ENCODE measurements around the gene SAMD8.
"Not testable (repeated sequence)": the region's sequence is repeated elsewhere in the genome, so short reads cannot be mapped to it uniquely, and the experiment has no call there.

SAMD8 gene

DNA sequence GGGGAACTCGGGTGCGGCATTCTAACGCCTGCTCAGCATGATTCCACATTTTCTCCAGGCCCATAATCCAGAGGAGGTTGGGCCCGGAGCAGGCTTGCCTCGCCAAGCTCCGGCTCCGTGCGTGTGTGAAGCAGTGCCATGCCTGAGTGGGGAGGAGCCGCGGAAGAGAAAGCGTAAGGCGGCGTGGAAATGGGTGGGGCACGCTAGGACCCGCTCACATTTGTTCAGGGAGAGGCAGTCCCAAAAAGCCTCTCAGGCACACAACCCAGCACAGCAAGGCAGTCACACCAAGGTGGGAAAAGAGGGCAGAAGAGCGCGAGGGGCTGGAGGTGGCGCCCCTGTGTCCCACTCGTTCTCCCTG lies 98.4 kb downstream of the SAMD8 start:
- peak overlapping the region; percentile 99; the same call in 1 of the 2 replicates for H3K4me3 ChIP-seq (ENCODE audit: low read length)
- no peak for TF ChIP-seq ZNF274 (IDR thresholded peaks at IDR 0.05; ENCODE audit: low read depth, low read length)

- H3K4me3 ChIP-seq (ENCODE audit: low read length) = peak within 1 kb of the TSS; percentile 99
- TF ChIP-seq ZNF274 (IDR thresholded peaks at IDR 0.05; ENCODE audit: low read depth, low read length) = no peak
These were observed 99.0 kb downstream of the SAMD8 start, which contains the start of gene VDAC2 for GRCh38 chr10:75210282-75211006. Gene VDAC2, plus strand, starts transcription at chr10:75210796. Its CDS starts 363 bp downstream, at chr10:75211159.

DNA sequence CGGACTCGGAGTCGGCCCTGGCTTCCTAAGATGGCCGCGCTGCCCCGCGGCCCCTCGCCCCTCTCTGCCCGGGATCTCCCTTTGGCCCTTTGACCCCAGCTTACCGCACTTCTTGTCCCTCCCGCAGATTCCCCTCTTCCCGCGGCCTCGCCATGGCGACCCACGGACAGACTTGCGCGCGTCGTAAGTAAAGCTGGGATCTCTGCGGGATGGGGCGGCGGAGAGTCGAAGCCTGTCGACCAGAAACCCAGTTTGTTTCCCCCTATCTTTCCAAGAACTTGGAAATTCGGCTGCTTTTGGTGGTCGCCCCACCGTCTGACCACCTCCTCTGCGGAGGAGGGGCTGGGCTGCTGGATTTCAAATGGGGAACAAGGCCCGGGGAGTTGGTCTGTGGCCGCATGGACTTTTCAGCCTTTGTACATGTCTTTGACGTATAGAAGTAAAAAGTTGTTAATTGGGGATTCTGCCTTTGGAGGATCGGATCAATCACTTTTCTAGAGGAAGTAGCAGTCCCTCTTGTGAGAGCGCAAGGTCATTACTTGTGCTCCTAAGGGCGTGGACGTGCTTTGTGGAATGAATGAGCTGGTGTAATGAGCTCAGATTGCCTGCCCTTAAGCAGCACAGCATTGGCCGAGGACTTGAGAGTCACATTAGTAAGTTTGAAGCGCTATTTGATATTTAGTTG lies 99.7 kb downstream of the SAMD8 start:
- H3K4me3 ChIP-seq (ENCODE audit: low read length) = peak overlapping the region; percentile 99
- no peak for TF ChIP-seq ZNF274 (IDR thresholded peaks at IDR 0.05; ENCODE audit: low read depth, low read length)

GRCh38 chr10:75212343-75212742 lies 100.9 kb downstream of the SAMD8 start:
- H3K4me3 ChIP-seq (ENCODE audit: low read length) = peak overlapping the region; percentile 42
- TF ChIP-seq ZNF274 (IDR thresholded peaks at IDR 0.05; ENCODE audit: low read depth, low read length) = no peak

GRCh38 chr10:75220274-75220673 lies 108.8 kb downstream of the SAMD8 start:
- TF ChIP-seq ZNF274 (IDR thresholded peaks at IDR 0.05; ENCODE audit: low read depth, low read length) = no peak
- H3K4me3 ChIP-seq (ENCODE audit: low read length) = no peak overlapping the region

DNA sequence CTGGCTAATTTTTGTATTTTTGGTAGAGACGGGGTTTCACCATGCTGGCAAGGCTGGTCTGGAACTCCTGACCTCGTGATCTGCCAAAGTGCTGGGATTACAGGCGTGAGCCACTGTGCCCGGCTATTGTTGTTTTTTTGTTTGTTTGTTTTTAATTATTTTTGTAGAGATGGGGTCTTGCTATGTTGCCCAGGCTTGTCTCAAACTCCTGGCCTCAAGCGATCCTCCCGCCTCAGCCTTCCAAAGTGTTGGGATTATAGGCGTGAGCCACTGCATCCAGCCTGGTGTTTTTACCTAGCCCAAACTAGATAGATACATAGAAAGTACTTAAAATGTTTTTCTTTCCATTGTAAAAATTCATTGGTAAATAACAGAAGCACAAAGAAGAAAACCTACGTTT lies 110.0 kb downstream of the SAMD8 start:
- H3K4me3 ChIP-seq (ENCODE audit: low read length) = not testable (repeated sequence)

DNA sequence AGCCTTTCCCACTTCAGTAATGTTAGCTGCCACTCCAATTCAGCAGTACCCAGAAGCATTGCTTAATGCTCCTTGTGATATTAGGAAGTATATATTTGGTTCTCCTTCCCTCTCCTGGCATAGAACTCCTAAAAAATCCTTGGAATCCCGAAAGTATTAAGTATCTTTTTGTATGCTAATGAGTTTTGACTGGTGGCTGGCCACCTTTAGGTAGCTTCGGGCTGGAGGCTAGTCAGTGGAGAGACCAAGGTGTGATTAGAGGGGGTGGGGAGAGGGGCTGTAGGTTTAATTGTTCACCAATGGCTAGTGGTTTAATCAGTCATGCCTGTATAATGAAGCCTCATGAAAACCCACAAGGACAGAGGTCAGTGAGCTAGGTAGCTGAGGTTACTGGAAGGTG lies 112.1 kb downstream of the SAMD8 start:
- H3K4me3 ChIP-seq (ENCODE audit: low read length) = no peak overlapping the region
- no peak for TF ChIP-seq ZNF274 (IDR thresholded peaks at IDR 0.05; ENCODE audit: low read depth, low read length)

DNA sequence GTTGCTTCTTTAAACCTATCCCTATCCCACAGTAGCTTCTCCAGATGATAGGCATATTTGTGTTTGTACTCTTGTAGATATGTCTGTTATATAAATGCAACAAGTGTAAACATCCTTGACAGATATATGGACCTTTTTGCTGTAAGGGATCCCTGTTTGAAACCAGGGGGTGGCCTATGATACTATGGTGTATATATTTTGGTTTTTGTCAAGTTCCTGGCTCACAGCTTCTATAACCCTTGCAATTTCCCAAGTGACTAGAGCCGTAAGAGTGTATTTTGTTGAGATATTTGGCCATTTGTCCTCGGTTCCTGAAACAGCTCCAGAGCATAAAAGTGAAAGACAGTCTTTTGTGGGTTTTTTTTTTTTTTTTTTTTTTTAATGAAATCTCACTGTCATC lies 114.6 kb downstream of the SAMD8 start:
- no peak overlapping the region for H3K4me3 ChIP-seq (ENCODE audit: low read length)
- no peak for TF ChIP-seq ZNF274 (IDR thresholded peaks at IDR 0.05; ENCODE audit: low read depth, low read length)

- no peak for TF ChIP-seq ZNF274 (IDR thresholded peaks at IDR 0.05; ENCODE audit: low read depth, low read length)
- no peak overlapping the region for H3K4me3 ChIP-seq (ENCODE audit: low read length)
These were observed 115.2 kb downstream of the SAMD8 start for GRCh38 chr10:75226656-75227055.

DNA sequence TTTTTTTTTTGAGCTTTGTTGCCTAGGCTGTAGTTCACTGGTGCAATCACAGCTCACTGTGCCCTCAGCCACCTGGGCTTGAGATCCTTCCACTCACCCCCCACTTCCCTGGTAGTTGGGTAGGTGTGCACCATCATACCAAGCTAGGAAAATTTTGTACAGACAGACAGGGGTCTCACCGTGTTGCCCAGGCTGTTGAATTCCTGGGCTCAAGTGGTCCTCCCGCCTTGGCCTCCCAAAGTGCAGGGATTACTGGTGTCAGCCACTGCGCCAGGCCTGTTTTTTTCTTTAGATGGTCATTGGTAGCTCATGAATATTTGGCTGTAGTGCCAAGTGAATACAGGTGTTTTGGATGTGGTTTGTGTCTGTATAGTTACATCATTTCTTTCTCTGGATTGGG lies 116.8 kb downstream of the SAMD8 start:
- TF ChIP-seq ZNF274 (IDR thresholded peaks at IDR 0.05; ENCODE audit: low read depth, low read length) = no peak
- H3K4me3 ChIP-seq (ENCODE audit: low read length) = no peak overlapping the region

- no peak overlapping the region for H3K4me3 ChIP-seq (ENCODE audit: low read length)
- TF ChIP-seq ZNF274 (IDR thresholded peaks at IDR 0.05; ENCODE audit: low read depth, low read length) = no peak
These were observed 117.4 kb downstream of the SAMD8 start for GRCh38 chr10:75228834-75229233.

DNA sequence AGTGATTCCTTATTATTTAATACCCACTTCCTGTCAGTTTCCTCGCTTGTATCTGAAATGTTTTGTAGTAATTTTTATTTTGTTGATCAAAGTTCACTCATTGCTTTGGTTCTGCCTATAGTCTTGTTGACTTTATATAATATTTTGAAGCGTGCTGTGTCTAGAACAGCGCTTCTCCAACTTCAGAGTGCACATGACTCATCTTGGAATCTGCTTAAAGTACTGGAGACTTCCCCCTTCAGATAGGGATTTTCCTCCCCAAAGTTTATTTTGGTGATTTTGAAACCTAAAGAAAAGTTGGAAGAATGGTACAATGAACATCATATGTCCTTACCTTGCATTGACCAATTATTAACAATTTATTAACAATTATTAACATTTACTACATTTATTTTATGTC lies 118.5 kb downstream of the SAMD8 start:
- TF ChIP-seq ZNF274 (IDR thresholded peaks at IDR 0.05; ENCODE audit: low read depth, low read length) = no peak
- H3K4me3 ChIP-seq (ENCODE audit: low read length) = no peak overlapping the region

- H3K4me3 ChIP-seq (ENCODE audit: low read length) = no peak overlapping the region
- TF ChIP-seq ZNF274 (IDR thresholded peaks at IDR 0.05; ENCODE audit: low read depth, low read length) = no peak
These were observed 119.2 kb downstream of the SAMD8 start for GRCh38 chr10:75230600-75231038.
